ENCODE measurements around the gene PEX14. TPM values are rescaled to one million over a fixed set of nuclear protein-coding genes. Genes with fewer than 3 reads are reported as not detected.

The PEX14 gene
- total and polyA plus RNA-seq, 2 experiments from 2014 or later = 17.6 to 19.6 TPM

GRCh38 chr1:10601342-10602070 lies 126.8 kb downstream of the PEX14 start (continued):
- TF ChIP-seq CTCF (conservative IDR thresholded peaks at IDR 0.05; ENCODE audit: low read depth in 2 of 2) (no peak), EZH2phosphoT487 (IDR thresholded peaks at IDR 0.05; ENCODE audit: unreplicated experiment) (no peak)

GRCh38 chr1:10602936-10603335 lies 128.2 kb downstream of the PEX14 start:
- Histone ChIP-seq H3F3A (replicated peaks; ENCODE audit: low read depth) (no peaks in the 10 kb centered on the region), H3K4me2 (no peak overlapping the region), H3K4me3 (no peak overlapping the region), H4K20me1 (replicated peaks; ENCODE audit: insufficient read depth) (peaks cover 3% of the 10 kb centered on the region; the same call in 1 of the 2 replicates), H2AFZ (no peak overlapping the region), H3K9me2 (ENCODE audit: insufficient read depth) (no peaks in the 10 kb centered on the region), H3K79me2 (replicated peaks; ENCODE audit: insufficient read depth) (no peaks in the 10 kb centered on the region), H3K36me3 (ENCODE audit: insufficient read depth) (peaks cover 5% of the 10 kb centered on the region; the same call in 1 of the 2 replicates), H3K27me3 (ENCODE audit: insufficient read depth) (no peaks in the 10 kb centered on the region), H3K4me1 (ENCODE audit: insufficient read depth) (no peaks in the 10 kb centered on the region), H3K27ac (ENCODE audit: low read depth) (no peak overlapping the region)
- H3K4me3 Mint-ChIP-seq = no peak overlapping the region
- no peaks in the 10 kb centered on the region for H3K9me3 Mint-ChIP-seq
- peaks cover 32% of the 10 kb centered on the region for H3K4me1 Mint-ChIP-seq
- TF ChIP-seq ETS1 (IDR thresholded peaks at IDR 0.05) (no peak), ZNF114 (CRISPR knock-in tag; IDR thresholded peaks at IDR 0.05) (no peak), POLR2AphosphoS5 (IDR thresholded peaks at IDR 0.05; ENCODE audit: low read depth) (no peak), JUNB (IDR thresholded peaks at IDR 0.05; ENCODE audit: unreplicated experiment) (no peak)
- H3K36me3 Mint-ChIP-seq (ENCODE audit: low read depth) = no peaks in the 10 kb centered on the region
- peaks cover 10% of the 10 kb centered on the region for H3K27me3 Mint-ChIP-seq (ENCODE audit: insufficient read depth, low read depth, poor library complexity)
- no peak for ATAC-seq
- DNase-seq (ENCODE audit: low spot score) = no peak
- no peak overlapping the region for H3K27ac Mint-ChIP-seq

GRCh38 chr1:10604966-10605365 lies 130.2 kb downstream of the PEX14 start:
- H3K36me3 ChIP-seq (ENCODE audit: insufficient read depth) = no peaks in the 10 kb centered on the region
- no peak overlapping the region for H3K4me3 Mint-ChIP-seq
- H3K4me2 ChIP-seq = no peak overlapping the region
- H4K20me1 ChIP-seq (replicated peaks; ENCODE audit: insufficient read depth) = peaks cover 3% of the 10 kb centered on the region; the same call in 1 of the 2 replicates
- no peak for DNase-seq (ENCODE audit: low spot score)
- ATAC-seq = peak; percentile 42
- H3K27ac ChIP-seq (ENCODE audit: low read depth) = no peak overlapping the region
- H3K9me3 Mint-ChIP-seq = no peaks in the 10 kb centered on the region
- no peaks in the 10 kb centered on the region for H3K9me2 ChIP-seq (ENCODE audit: insufficient read depth)
- no peak overlapping the region for H2AFZ ChIP-seq
- no peaks in the 10 kb centered on the region for H3K36me3 Mint-ChIP-seq (ENCODE audit: low read depth)
- no peaks in the 10 kb centered on the region for H3K4me1 ChIP-seq (ENCODE audit: insufficient read depth)
- no peaks in the 10 kb centered on the region for H3K27me3 ChIP-seq (ENCODE audit: insufficient read depth)
- H3F3A ChIP-seq (replicated peaks; ENCODE audit: low read depth) = no peaks in the 10 kb centered on the region
- H3K4me3 ChIP-seq = no peak overlapping the region
- H3K79me2 ChIP-seq (replicated peaks; ENCODE audit: insufficient read depth) = no peaks in the 10 kb centered on the region
- no peak overlapping the region; the same call in 1 of the 2 replicates for H3K27ac Mint-ChIP-seq
- H3K27me3 Mint-ChIP-seq (ENCODE audit: insufficient read depth, low read depth, poor library complexity) = peaks cover 8% of the 10 kb centered on the region
- H3K4me1 Mint-ChIP-seq = peaks cover 26% of the 10 kb centered on the region
- TF ChIP-seq NANOG (IDR thresholded peaks at IDR 0.05; ENCODE audit: borderline replicate concordance) = no peak
- no peak for TF ChIP-seq ZNF462 (CRISPR knock-in tag; IDR thresholded peaks at IDR 0.05)
- no peak for TF ChIP-seq CREB1 (CRISPR knock-in tag; IDR thresholded peaks at IDR 0.05; ENCODE audit: low read depth)
- TF ChIP-seq ZNF331 (CRISPR knock-in tag; IDR thresholded peaks at IDR 0.05; ENCODE audit: low read depth) = no peak
- no peak for TF ChIP-seq EZH2 (IDR thresholded peaks at IDR 0.05; ENCODE audit: low read depth, unreplicated experiment)
- TF ChIP-seq ZNF114 (CRISPR knock-in tag; IDR thresholded peaks at IDR 0.05) = no peak

Measured in GM23338 (cell line).